GM12878 (cell line): ENCODE data around the gene GXYLT1. TPM values are rescaled to one million over a fixed set of nuclear protein-coding genes. Genes with fewer than 3 reads are reported as not detected.

Source experiments
- ATAC-seq: fragments of 200-7000 bp; cut with Tn5 transposase; 3 replicates; pipeline ENCODE4 v1.9.1; 2020; ENCODE audit warnings: mild to moderate bottlenecking, moderate library complexity
- BruUV-seq: library from RNA; stranded (reverse); fragments of 400-500 nt; replicated peaks from 2 replicates; lab custom pipeline; 2021; lab: Mats Ljungman, UMichigan
- CTCF ChIA-PET: fragments of 300-600 bp; sonication (Branson Sonifier 250); formaldehyde crosslinking; extraction: SDS; loops from one replicate; lab custom pipeline; 2021; ENCODE audit warnings: inconsistent platforms; lab: Yijun Ruan, JAX
- POLR2A ChIA-PET: fragments of 350-600 bp; formaldehyde crosslinking; extraction: SDS; loops from one replicate; lab custom pipeline; 2021; ENCODE audit warnings: inconsistent platforms; lab: Charles Lee
- RAD21 ChIA-PET: fragments of 300-600 bp; sonication (Branson Sonifier 250); formaldehyde crosslinking; loops from one replicate; lab custom pipeline; 2023; ENCODE audit warnings: antibody characterized with exemption; ENCODE audit not compliant: unreplicated experiment; lab: Charles Lee
- SMC1A ChIA-PET: fragments of 300-600 bp; sonication (Branson Sonifier 250); formaldehyde crosslinking; loops from one replicate; lab custom pipeline; 2023; ENCODE audit not compliant: unreplicated experiment, uncharacterized antibody; lab: Charles Lee
- DNase-seq: peaks from one replicate; pipeline ENCODE4 v3.0.0-alpha.2; 2011; ENCODE audit warnings: low read depth, low spot score
- FAIRE-seq: peaks from 3 replicates; lab custom pipeline; 2011; peaks lifted over from hg19 to GRCh38; lab: Jason Lieb, UNC
- H2AFZ ChIP-seq: 2 replicates; pipeline ENCODE4 v1.6.0; 2011; ENCODE audit warnings: low read depth, low read length, control low read depth; ENCODE audit not compliant: control insufficient read depth
- H3K27ac ChIP-seq: 2 replicates; pipeline ENCODE4 v1.5.1; 2011; ENCODE audit warnings: control low read depth; ENCODE audit not compliant: control insufficient read depth, insufficient read depth
- H3K27me3 ChIP-seq, 2 experiments: replicated peaks in 1 of 2; 2 replicates each; pipeline versions ENCODE4 v1.6.0 to v1.6.1; 2011; ENCODE audit warnings: low read length in 1 of 2; ENCODE audit not compliant: control insufficient read depth in 2 of 2, insufficient read depth in 2 of 2
- H3K36me3 ChIP-seq, 2 experiments: 2 replicates each; pipeline ENCODE4 v1.5.1; 2011; ENCODE audit warnings: low read length in 1 of 2; ENCODE audit not compliant: control insufficient read depth in 2 of 2, insufficient read depth in 2 of 2
- H3K4me1 ChIP-seq: 2 replicates; pipeline ENCODE4 v1.6.1; 2011; ENCODE audit warnings: mild to moderate bottlenecking, low read length, moderate library complexity, mixed read lengths; ENCODE audit not compliant: control insufficient read depth, insufficient read depth
- H3K4me2 ChIP-seq: 2 replicates; pipeline ENCODE4 v1.6.0; 2011; ENCODE audit warnings: control low read depth; ENCODE audit not compliant: control insufficient read depth, insufficient read depth
- H3K4me3 ChIP-seq: fragments of 200-600 bp; sonication (generic); 2 replicates; pipeline ENCODE4 v1.5.1; 2016
- H3K79me2 ChIP-seq: 2 replicates; pipeline ENCODE4 v1.6.0; 2011; ENCODE audit warnings: low read length; ENCODE audit not compliant: control insufficient read depth, insufficient read depth
- H3K9ac ChIP-seq: 2 replicates; pipeline ENCODE4 v1.8.0; 2011; ENCODE audit warnings: low read length, control low read depth, mixed read lengths; ENCODE audit not compliant: control insufficient read depth, insufficient read depth
- H3K9me3 ChIP-seq: replicated peaks from 3 replicates; pipeline ENCODE4 v1.5.1; 2011; ENCODE audit warnings: mild to moderate bottlenecking, low read length; ENCODE audit not compliant: control insufficient read depth, insufficient read depth
- H4K20me1 ChIP-seq: 2 replicates; pipeline ENCODE4 v1.6.0; 2011; ENCODE audit not compliant: control insufficient read depth, insufficient read depth
- BACH1 ChIP-seq: fragments of 450-650 bp; IDR thresholded peaks from 2 replicates; pipeline ENCODE4 v1.6.1; 2017; ENCODE audit warnings: mild to moderate bottlenecking, borderline replicate concordance
- BCL11A ChIP-seq: IDR thresholded peaks from 2 replicates; pipeline ENCODE4 v1.6.1; 2011; ENCODE audit warnings: low read depth, low read length
- CBFB ChIP-seq: IDR thresholded peaks from 2 replicates; pipeline ENCODE4 v1.6.1; 2016; ENCODE audit warnings: antibody characterized with exemption, low read depth
- CBX3 ChIP-seq: fragments of 200-600 bp; sonication (generic); IDR thresholded peaks from 2 replicates; pipeline ENCODE4 v1.6.1; 2016; ENCODE audit warnings: low read depth, borderline replicate concordance
- CREM ChIP-seq: IDR thresholded peaks from 2 replicates; pipeline ENCODE4 v1.6.1; 2014; ENCODE audit warnings: antibody characterized with exemption, low read depth
- EED ChIP-seq: sonication (generic); IDR thresholded peaks from 2 replicates; pipeline ENCODE4 v1.6.1; 2016; ENCODE audit warnings: antibody characterized with exemption, low read depth
- HDGF ChIP-seq: fragments of 450-650 bp; IDR thresholded peaks from 2 replicates; pipeline ENCODE4 v1.6.1; 2016; ENCODE audit warnings: antibody characterized with exemption
- MEF2A ChIP-seq: IDR thresholded peaks from 2 replicates; pipeline ENCODE4 v1.6.1; 2011; ENCODE audit warnings: low read depth, mild to moderate bottlenecking, low read length, moderate library complexity; ENCODE audit not compliant: insufficient read depth
- MXI1 ChIP-seq: fragments of 150-350 bp; IDR thresholded peaks from 2 replicates; pipeline ENCODE4 v1.6.1; 2011; ENCODE audit warnings: low read depth, mild to moderate bottlenecking, inconsistent platforms, low read length, improper control_type of control experiment
- NFYA ChIP-seq: IDR thresholded peaks from 2 replicates; pipeline ENCODE4 v1.6.1; 2011; ENCODE audit warnings: low read depth, mild to moderate bottlenecking, low read length, improper control_type of control experiment, borderline replicate concordance
- PAX5 ChIP-seq: IDR thresholded peaks from 2 replicates; pipeline ENCODE4 v1.6.1; 2011; ENCODE audit warnings: low read depth, low read length, borderline replicate concordance
- SRF ChIP-seq, 2 experiments: IDR thresholded peaks; 2 replicates each; pipeline ENCODE4 v1.6.1; 2011; ENCODE audit warnings: low read depth in 2 of 2, low read length in 2 of 2, mild to moderate bottlenecking in 1 of 2, moderate library complexity in 1 of 2
- STAT3 ChIP-seq: IDR thresholded peaks from 2 replicates; pipeline ENCODE4 v1.6.1; 2011; ENCODE audit warnings: low read depth, low read length, improper control_type of control experiment
- in situ Hi-C: fragments of 300-500 bp; cut with MboI; formaldehyde crosslinking; loops from 9 replicates; pipeline ENCODE4 v1.14.3; 2018; ENCODE audit warnings: mixed read lengths
- intact Hi-C: fragments of 100-400 bp; cut with micrococcal nuclease; formaldehyde crosslinking; loops from one replicate; pipeline ENCODE4 v1.14.2; 2022; ENCODE audit not compliant: unreplicated experiment
- polyA plus RNA-seq, 11 experiments: library from polyadenylated mRNA; depleted of rRNA in 4 of 11; unstranded in 6 of 11; stranded (reverse) in 5 of 11; fragments of >200 nt; fragmentation: Nextera tagmentation in 4 of 11; fragmentation: Illumina TruSeq in 1 of 11; extraction: Ambion mirVana in 4 of 11; extraction: Trizol in 1 of 11; gene quantifications; 1 replicate in 1 of 11; 2 replicates in 10 of 11; pipeline versions ENCODE4 v1.2.1 to v1.2.3, GENCODE V29; 2011 to 2016; ENCODE audit warnings: inconsistent platforms in 2 of 11, missing spikeins in 2 of 11, low read depth in 1 of 11
- total RNA-seq, 4 experiments: library from RNA; depleted of rRNA in 3 of 4; stranded (reverse); fragments of >200 nt in 3 of 4; fragmentation: Illumina TruSeq in 1 of 4; extraction: Trizol in 1 of 4; gene quantifications; 2 replicates each; pipeline versions ENCODE4 v1.2.1 to v1.2.3, GENCODE V29; 2013 to 2021
- TF ChIP-seq, protein P1 (sequence below): fragments of 450-650 bp; IDR thresholded peaks from 2 replicates; pipeline ENCODE4 v1.6.1; 2018; ENCODE audit warnings: mild to moderate bottlenecking, low read depth, moderate library complexity; ENCODE audit not compliant: partially characterized antibody

GXYLT1 gene
- total and polyA plus RNA-seq, 10 of the 15 experiments (the other 5 are each of a cell fraction or from before 2014, with no cell fraction given) = 2.3 to 14.9 (median 8.9) TPM

DNA sequence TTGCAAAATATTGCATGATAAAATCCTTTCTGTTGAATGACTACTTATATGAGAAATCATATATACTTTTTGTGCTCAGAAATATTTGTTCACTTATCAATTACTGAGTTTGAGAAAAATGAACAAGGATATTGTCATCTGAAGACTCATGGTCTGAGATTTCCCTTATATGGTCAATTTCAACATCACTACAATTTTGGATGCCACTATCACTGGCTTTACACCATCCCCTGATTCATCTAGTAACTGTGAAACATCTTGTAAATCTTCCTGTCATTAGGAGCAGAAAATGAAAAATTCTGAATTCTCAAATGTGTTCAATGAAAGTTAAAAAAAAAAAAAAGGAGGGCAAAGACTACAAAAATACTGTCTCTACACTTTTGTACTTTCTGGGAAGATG is 21.8 kb upstream of the GXYLT1 start:
- FAIRE-seq (no peak), DNase-seq (no peak), ATAC-seq (no peak)
- no peaks in the 10 kb centered on the region for H4K20me1 ChIP-seq
- H3K79me2 ChIP-seq = no peaks in the 10 kb centered on the region
- ChIA-PET RAD21 (no interaction called here), POLR2A (no interaction called here), CTCF (no interaction called here), SMC1A (interaction anchor here (0.6 kb wide), 1 partner anchor 31 kb away, joined by 4 read pairs; no protein-coding TSS in a partner anchor)
- BruUV-seq = no TSS peak
- H3K36me3 ChIP-seq = no peaks in the 10 kb centered on the region; a peak in 2 of 4 replicates
- H3K27ac ChIP-seq = no peak overlapping the region
- H3K9me3 ChIP-seq = no peaks in the 10 kb centered on the region
- H2AFZ ChIP-seq = no peak overlapping the region
- intact Hi-C loops = no loop called here
- H3K4me3 ChIP-seq = no peak overlapping the region
- H3K4me1 ChIP-seq = peaks cover 5% of the 10 kb centered on the region; the same call in 1 of the 2 replicates
- no peak for TF ChIP-seq BACH1
- TF ChIP-seq CBX3 = no peak
- TF ChIP-seq MEF2A = no peak
- no peak for TF ChIP-seq CREM
- no peak for TF ChIP-seq SRF (IDR thresholded peaks at IDR 0.05; ENCODE audit: low read depth in 2 of 2, low read length in 2 of 2)
- no peak for TF ChIP-seq HDGF
- no peak for TF ChIP-seq BCL11A
- TF ChIP-seq, protein P1, sequence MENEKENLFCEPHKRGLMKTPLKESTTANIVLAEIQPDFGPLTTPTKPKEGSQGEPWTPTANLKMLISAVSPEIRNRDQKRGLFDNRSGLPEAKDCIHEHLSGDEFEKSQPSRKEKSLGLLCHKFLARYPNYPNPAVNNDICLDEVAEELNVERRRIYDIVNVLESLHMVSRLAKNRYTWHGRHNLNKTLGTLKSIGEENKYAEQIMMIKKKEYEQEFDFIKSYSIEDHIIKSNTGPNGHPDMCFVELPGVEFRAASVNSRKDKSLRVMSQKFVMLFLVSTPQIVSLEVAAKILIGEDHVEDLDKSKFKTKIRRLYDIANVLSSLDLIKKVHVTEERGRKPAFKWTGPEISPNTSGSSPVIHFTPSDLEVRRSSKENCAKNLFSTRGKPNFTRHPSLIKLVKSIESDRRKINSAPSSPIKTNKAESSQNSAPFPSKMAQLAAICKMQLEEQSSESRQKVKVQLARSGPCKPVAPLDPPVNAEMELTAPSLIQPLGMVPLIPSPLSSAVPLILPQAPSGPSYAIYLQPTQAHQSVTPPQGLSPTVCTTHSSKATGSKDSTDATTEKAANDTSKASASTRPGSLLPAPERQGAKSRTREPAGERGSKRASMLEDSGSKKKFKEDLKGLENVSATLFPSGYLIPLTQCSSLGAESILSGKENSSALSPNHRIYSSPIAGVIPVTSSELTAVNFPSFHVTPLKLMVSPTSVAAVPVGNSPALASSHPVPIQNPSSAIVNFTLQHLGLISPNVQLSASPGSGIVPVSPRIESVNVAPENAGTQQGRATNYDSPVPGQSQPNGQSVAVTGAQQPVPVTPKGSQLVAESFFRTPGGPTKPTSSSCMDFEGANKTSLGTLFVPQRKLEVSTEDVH = no peak
- no peak for TF ChIP-seq PAX5
- no peak for TF ChIP-seq CBFB
- no peak for TF ChIP-seq MXI1
- TF ChIP-seq NFYA = no peak
- TF ChIP-seq STAT3 = no peak
- TF ChIP-seq EED = no peak
- no peak overlapping the region for H3K9ac ChIP-seq
- in situ Hi-C loops = no loop called here
- no peak overlapping the region for H3K4me2 ChIP-seq
- H3K27me3 ChIP-seq = no peaks in the 10 kb centered on the region
